Endothelial cell of umbilical vein (primary cell): ENCODE measurements around the gene EVI5. TPM values are rescaled to one million over a fixed set of nuclear protein-coding genes. Genes with fewer than 3 reads are reported as not detected.

Experiments
- BruUV-seq: library from RNA; stranded (reverse); fragments of 400-500 nt; replicated peaks from 2 replicates; lab custom pipeline; 2021; lab: Mats Ljungman, UMichigan
- CTCF ChIA-PET: fragments of 300-600, 350-600 bp; sonication (Branson Sonifier 250); formaldehyde crosslinking; loops from one replicate; lab custom pipeline; 2021; ENCODE audit warnings: antibody characterized with exemption, inconsistent platforms; lab: Charles Lee
- POLR2A ChIA-PET: fragments of 300-600, 350-600 bp; sonication (Branson Sonifier 250); formaldehyde crosslinking; loops from one replicate; lab custom pipeline; 2021; ENCODE audit warnings: antibody characterized with exemption, inconsistent platforms; lab: Charles Lee
- DNase-seq: peaks from one replicate; pipeline ENCODE4 v3.0.0-alpha.2; 2011; ENCODE audit warnings: low read depth, low spot score
- FAIRE-seq: peaks from 2 replicates; lab custom pipeline; 2011; peaks lifted over from hg19 to GRCh38; lab: Jason Lieb, UNC
- H2AFZ ChIP-seq: 2 replicates; pipeline ENCODE4 v1.6.0; 2012; ENCODE audit warnings: low read depth, low read length, control low read depth, inconsistent platforms
- H3K27ac ChIP-seq: 2 replicates; pipeline ENCODE4 v1.5.1; 2011; ENCODE audit warnings: low read depth, mild to moderate bottlenecking, control low read depth, low read length, moderate library complexity; ENCODE audit not compliant: insufficient read depth
- H3K27me3 ChIP-seq, 2 experiments: 2 replicates each; pipeline versions ENCODE4 v1.6.0 to v1.6.1; 2011; ENCODE audit warnings: low read length in 2 of 2, mixed read lengths in 1 of 2; ENCODE audit not compliant: control insufficient read depth in 2 of 2, insufficient read depth in 2 of 2
- H3K36me3 ChIP-seq, 2 experiments: 2 replicates in 1 of 2; 3 replicates in 1 of 2; pipeline ENCODE4 v1.5.1; 2011; ENCODE audit warnings: low read length in 2 of 2, mild to moderate bottlenecking in 1 of 2, moderate library complexity in 1 of 2; ENCODE audit not compliant: control insufficient read depth in 2 of 2, insufficient read depth in 2 of 2; ENCODE audit errors: extremely low read depth in 1 of 2
- H3K4me1 ChIP-seq: 3 replicates; pipeline ENCODE4 v1.5.1; 2011; ENCODE audit warnings: mild to moderate bottlenecking, low read length; ENCODE audit not compliant: control insufficient read depth, insufficient read depth; ENCODE audit errors: extremely low read depth
- H3K4me2 ChIP-seq: 2 replicates; pipeline ENCODE4 v1.6.1; 2011; ENCODE audit warnings: low read length, control low read depth, mixed read lengths; ENCODE audit not compliant: insufficient read depth
- H3K4me3 ChIP-seq, 3 experiments: fragments of 200-600 bp in 1 of 3; sonication (generic), shearing (Covaris generic) in 1 of 3; replicated peaks in 1 of 3; 2 replicates each; pipeline ENCODE4 v1.5.1; 2011 to 2016; ENCODE audit warnings: control low read depth in 3 of 3, low read length in 3 of 3, mild to moderate bottlenecking in 2 of 3, inconsistent platforms in 1 of 3, low read depth in 1 of 3, moderate library complexity in 1 of 3; ENCODE audit not compliant: insufficient read depth in 1 of 3
- H3K79me2 ChIP-seq: 2 replicates; pipeline ENCODE4 v1.6.0; 2012; ENCODE audit warnings: low read length, inconsistent platforms; ENCODE audit not compliant: control insufficient read depth, insufficient read depth
- H3K9ac ChIP-seq: replicated peaks from 2 replicates; pipeline ENCODE3; 2011; ENCODE audit warnings: low read length, control low read depth; ENCODE audit not compliant: insufficient read depth; ENCODE audit errors: extremely low read depth
- H3K9me1 ChIP-seq: replicated peaks from 3 replicates; pipeline ENCODE4 v1.6.0; 2011; ENCODE audit warnings: mild to moderate bottlenecking, low read length; ENCODE audit not compliant: control insufficient read depth, insufficient read depth; ENCODE audit errors: extremely low read depth
- H3K9me3 ChIP-seq: replicated peaks from 2 replicates; pipeline ENCODE4 v1.5.1; 2012; ENCODE audit warnings: low read length, inconsistent platforms; ENCODE audit not compliant: control insufficient read depth, insufficient read depth
- H4K20me1 ChIP-seq: replicated peaks from 2 replicates; pipeline ENCODE3; 2011; ENCODE audit warnings: mild to moderate bottlenecking, low read length; ENCODE audit not compliant: control insufficient read depth, insufficient read depth; ENCODE audit errors: extremely low read depth
- EZH2 ChIP-seq: IDR thresholded peaks from 2 replicates; pipeline ENCODE4 v1.6.1; 2012; ENCODE audit warnings: borderline replicate concordance, low read depth, mild to moderate bottlenecking, moderate library complexity, low read length, inconsistent platforms; ENCODE audit not compliant: severe bottlenecking
- FOS ChIP-seq: IDR thresholded peaks from 2 replicates; pipeline ENCODE4 v1.6.1; 2011; ENCODE audit warnings: mild to moderate bottlenecking, low read length, moderate library complexity, borderline replicate concordance; ENCODE audit not compliant: insufficient read depth
- GATA2 ChIP-seq: IDR thresholded peaks from 2 replicates; pipeline ENCODE4 v1.7.0; 2011; ENCODE audit warnings: low read depth, mild to moderate bottlenecking, moderate library complexity, mixed read lengths, low read length; ENCODE audit not compliant: insufficient read length, insufficient read depth
- JUN ChIP-seq: IDR thresholded peaks from 2 replicates; pipeline ENCODE4 v1.6.1; 2011; ENCODE audit warnings: borderline replicate concordance, low read depth; ENCODE audit not compliant: insufficient read length, insufficient read depth
- MYC ChIP-seq: IDR thresholded peaks from one replicate; pipeline ENCODE4 v1.6.1; 2011; ENCODE audit warnings: mild to moderate bottlenecking, low read depth, low read length
- POLR2A ChIP-seq: IDR thresholded peaks from 2 replicates; pipeline ENCODE4 v1.6.1; 2012; ENCODE audit warnings: low read depth, mild to moderate bottlenecking, control low read depth, low read length
- POLR2AphosphoS5 ChIP-seq: IDR thresholded peaks from 2 replicates; pipeline ENCODE4 v1.6.1; 2012; ENCODE audit warnings: low read depth, mild to moderate bottlenecking, control low read depth, low read length, moderate library complexity; ENCODE audit not compliant: insufficient read depth
- dilution Hi-C: fragments of 300-500 bp; cut with MboI; formaldehyde crosslinking; loops from one replicate; pipeline ENCODE4 v1.15.0; 2019; ENCODE audit warnings: low sequenced_read_pairs; ENCODE audit not compliant: extremely low pct_ligation_motif_present
- intact Hi-C: fragments of 100-400 bp; cut with micrococcal nuclease; formaldehyde crosslinking; loops from one replicate; pipeline ENCODE4 v1.10.0; 2022
- polyA plus RNA-seq, 4 experiments: library from polyadenylated mRNA; depleted of rRNA in 3 of 4; stranded (reverse) in 3 of 4; unstranded in 1 of 4; fragments of >200 nt; gene quantifications; 2 replicates each; pipeline versions ENCODE4 v1.2.1 to v1.2.3, GENCODE V29; 2011 to 2012; ENCODE audit warnings: missing spikeins in 1 of 4
- total RNA-seq: library from RNA; stranded (reverse); gene quantifications from 2 replicates; pipeline ENCODE4 v1.2.3, GENCODE V29; 2021
- TF ChIP-seq, protein P1 (sequence below), 2 donors: IDR thresholded peaks; 1 replicate in 1 of 2; 2 replicates in 1 of 2; pipeline ENCODE4 v1.5.1; 2011; ENCODE audit warnings: low read length in 2 of 2, mild to moderate bottlenecking in 2 of 2, moderate library complexity in 2 of 2, control low read depth in 1 of 2, inconsistent platforms in 1 of 2, low read depth in 1 of 2; ENCODE audit not compliant: insufficient read depth in 1 of 2; ENCODE audit errors: extremely low read depth in 1 of 2
- TF ChIP-seq, protein P2 (sequence below): IDR thresholded peaks from 2 replicates; pipeline ENCODE4 v1.6.1; 2011; ENCODE audit not compliant: insufficient read depth, insufficient read length

The EVI5 gene
- total and polyA plus RNA-seq, 2 donors (not counting 3 experiments of a cell fraction or from before 2014, with no cell fraction given), result 5.0 to 26.2 TPM

DNA sequence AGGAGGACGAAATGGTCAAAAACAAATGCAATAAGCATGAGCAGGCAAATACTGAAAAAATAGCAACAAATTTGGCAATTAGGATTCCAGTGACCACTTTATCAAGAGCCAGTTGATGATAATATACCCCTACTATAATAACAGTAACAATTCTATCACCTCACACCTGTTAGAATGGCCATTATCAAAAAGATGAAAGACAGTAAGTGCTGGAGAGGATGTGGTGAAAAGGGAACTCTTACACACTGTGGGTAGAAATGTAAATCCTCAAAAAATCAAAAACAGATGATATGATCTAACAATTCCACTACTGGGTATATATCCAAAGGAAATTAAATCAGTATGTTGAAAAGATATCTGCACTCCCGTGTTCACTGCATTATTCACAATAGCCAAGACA is 183.9 kb downstream of the EVI5 start:
- Histone ChIP-seq H3K36me3 (no peaks in the 10 kb centered on the region), H3K4me1 (no peaks in the 10 kb centered on the region), H3K9ac (no peak overlapping the region), H3K27me3 (no peaks in the 10 kb centered on the region), H3K9me1 (no peaks in the 10 kb centered on the region), H3K9me3 (no peaks in the 10 kb centered on the region), H3K4me2 (no peak overlapping the region), H4K20me1 (no peaks in the 10 kb centered on the region), H3K27ac (no peak overlapping the region), H3K4me3 (no peak overlapping the region), H3K79me2 (no peaks in the 10 kb centered on the region), H2AFZ (no peak overlapping the region)
- DNase-seq (no peak), FAIRE-seq (no peak)
- ChIA-PET CTCF (interaction anchor here (1.2 to 5.5 kb wide), 3 partner anchors 141 to 604 kb away, joined by 3 to 62 read pairs (median 11); no protein-coding TSS in a partner anchor), POLR2A (no interaction called here)
- TF ChIP-seq GATA2 (no peak), MYC (no peak), JUN (no peak), POLR2A (no peak), EZH2 (no peak), POLR2AphosphoS5 (no peak), FOS (no peak)
- TF ChIP-seq, protein P1, sequence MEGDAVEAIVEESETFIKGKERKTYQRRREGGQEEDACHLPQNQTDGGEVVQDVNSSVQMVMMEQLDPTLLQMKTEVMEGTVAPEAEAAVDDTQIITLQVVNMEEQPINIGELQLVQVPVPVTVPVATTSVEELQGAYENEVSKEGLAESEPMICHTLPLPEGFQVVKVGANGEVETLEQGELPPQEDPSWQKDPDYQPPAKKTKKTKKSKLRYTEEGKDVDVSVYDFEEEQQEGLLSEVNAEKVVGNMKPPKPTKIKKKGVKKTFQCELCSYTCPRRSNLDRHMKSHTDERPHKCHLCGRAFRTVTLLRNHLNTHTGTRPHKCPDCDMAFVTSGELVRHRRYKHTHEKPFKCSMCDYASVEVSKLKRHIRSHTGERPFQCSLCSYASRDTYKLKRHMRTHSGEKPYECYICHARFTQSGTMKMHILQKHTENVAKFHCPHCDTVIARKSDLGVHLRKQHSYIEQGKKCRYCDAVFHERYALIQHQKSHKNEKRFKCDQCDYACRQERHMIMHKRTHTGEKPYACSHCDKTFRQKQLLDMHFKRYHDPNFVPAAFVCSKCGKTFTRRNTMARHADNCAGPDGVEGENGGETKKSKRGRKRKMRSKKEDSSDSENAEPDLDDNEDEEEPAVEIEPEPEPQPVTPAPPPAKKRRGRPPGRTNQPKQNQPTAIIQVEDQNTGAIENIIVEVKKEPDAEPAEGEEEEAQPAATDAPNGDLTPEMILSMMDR (IDR thresholded peaks at IDR 0.05; ENCODE audit: extremely low read depth in 1 of 2, insufficient read depth in 1 of 2, low read depth in 1 of 2, low read length in 2 of 2), result no peak
- TF ChIP-seq, protein P2, sequence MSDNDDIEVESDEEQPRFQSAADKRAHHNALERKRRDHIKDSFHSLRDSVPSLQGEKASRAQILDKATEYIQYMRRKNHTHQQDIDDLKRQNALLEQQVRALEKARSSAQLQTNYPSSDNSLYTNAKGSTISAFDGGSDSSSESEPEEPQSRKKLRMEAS, result no peak
- dilution Hi-C loops, result no loop called here
- no TSS peak for BruUV-seq
- intact Hi-C loops, result no loop called here
